Fibroblast of lung (primary cell): ENCODE results near the gene C5orf63. TPM values are rescaled to one million over a fixed set of nuclear protein-coding genes. Genes with fewer than 3 reads are reported as not detected.

Experiments
- DNase-seq, 2 donors: peaks; one replicate each; pipeline versions ENCODE4 v3.0.0 to v3.0.0-alpha.2; 2010; ENCODE audit warnings: low read depth in 2 of 2
- H2AFZ ChIP-seq: 2 replicates; pipeline ENCODE4 v1.5.1; 2012; ENCODE audit warnings: low read length, control low read depth, inconsistent platforms
- H3K27ac ChIP-seq: 2 replicates; pipeline ENCODE4 v1.5.1; 2011; ENCODE audit warnings: low read length, control low read depth; ENCODE audit not compliant: insufficient read depth
- H3K27me3 ChIP-seq: 2 replicates; pipeline ENCODE4 v1.5.1; 2011; ENCODE audit warnings: mild to moderate bottlenecking, low read length; ENCODE audit not compliant: control insufficient read depth, insufficient read depth
- H3K36me3 ChIP-seq: 2 replicates; pipeline ENCODE4 v1.5.1; 2011; ENCODE audit warnings: low read length; ENCODE audit not compliant: control insufficient read depth, insufficient read depth
- H3K4me1 ChIP-seq: 2 replicates; pipeline ENCODE4 v1.5.1; 2011; ENCODE audit warnings: low read length; ENCODE audit not compliant: control insufficient read depth, insufficient read depth; ENCODE audit errors: extremely low read depth
- H3K4me2 ChIP-seq: 2 replicates; pipeline ENCODE4 v1.5.1; 2011; ENCODE audit warnings: low read length, control low read depth; ENCODE audit not compliant: insufficient read depth; ENCODE audit errors: extremely low read depth
- H3K4me3 ChIP-seq, 4 experiments: fragments of 200-600 bp in 1 of 4; sonication (generic) in 1 of 4; replicated peaks in 1 of 4; 2 replicates each; pipeline ENCODE4 v1.5.1; 2011 to 2016; ENCODE audit warnings: low read length in 4 of 4, low read depth in 3 of 4, mild to moderate bottlenecking in 3 of 4, control low read depth in 2 of 4, inconsistent platforms in 1 of 4, mixed read lengths in 1 of 4; ENCODE audit not compliant: insufficient read depth in 1 of 4; ENCODE audit errors: control extremely low read depth in 1 of 4
- H3K79me2 ChIP-seq: 2 replicates; pipeline ENCODE4 v1.5.1; 2012; ENCODE audit warnings: mild to moderate bottlenecking, low read length, inconsistent platforms; ENCODE audit not compliant: control insufficient read depth, insufficient read depth
- H3K9ac ChIP-seq: 2 replicates; pipeline ENCODE4 v1.5.1; 2011; ENCODE audit warnings: mild to moderate bottlenecking, low read length, control low read depth; ENCODE audit not compliant: insufficient read depth
- H3K9me3 ChIP-seq: 2 replicates; pipeline ENCODE4 v1.5.1; 2012; ENCODE audit warnings: low read depth, low read length; ENCODE audit not compliant: control insufficient read depth, insufficient read depth
- H4K20me1 ChIP-seq: 2 replicates; pipeline ENCODE4 v1.5.1; 2011; ENCODE audit warnings: low read length; ENCODE audit not compliant: control insufficient read depth, insufficient read depth; ENCODE audit errors: extremely low read depth
- CTCF ChIP-seq, 2 donors: IDR thresholded peaks in 1 of 2; conservative IDR thresholded peaks in 1 of 2; 1 replicate in 1 of 2; 2 replicates in 1 of 2; pipeline ENCODE4 v1.5.1; 2011 to 2012; ENCODE audit warnings: low read length in 2 of 2, control low read depth in 1 of 2, inconsistent platforms in 1 of 2, low read depth in 1 of 2, mild to moderate bottlenecking in 1 of 2
- EZH2 ChIP-seq: IDR thresholded peaks from 2 replicates; pipeline ENCODE4 v1.5.1; 2012; ENCODE audit warnings: low read length, control low read depth, mild to moderate bottlenecking; ENCODE audit errors: missing control alignments
- polyA plus RNA-seq, 2 donors: library from polyadenylated mRNA; depleted of rRNA in 1 of 2; stranded (reverse) in 1 of 2; unstranded in 1 of 2; fragments of >200 nt; gene quantifications; 2 replicates each; pipeline ENCODE4 v1.2.1, GENCODE V29; 2011 to 2012; ENCODE audit warnings: missing spikeins in 1 of 2
- total RNA-seq: library from RNA; depleted of rRNA; stranded (reverse); fragments of >200 nt; gene quantifications from 2 replicates; pipeline ENCODE4 v1.2.1, GENCODE V29; 2014

C5orf63 gene
- total and polyA plus RNA-seq, 2 donors (not counting 1 experiment from before 2014, with no cell fraction given) = 2.9 to 4.0 TPM

GRCh38 chr5:127015716-127016115 lies 57.6 kb downstream of the C5orf63 start:
- H3K27ac ChIP-seq = no peak overlapping the region
- H3K79me2 ChIP-seq = peaks cover 4% of the 10 kb centered on the region

GRCh38 chr5:127014573-127014972 lies 58.7 kb downstream of the C5orf63 start:
- H3K4me2 ChIP-seq = no peak overlapping the region

More at GRCh38 chr5:127015716-127016115, 57.6 kb downstream of the C5orf63 start:
- no peaks in the 10 kb centered on the region for H3K36me3 ChIP-seq
- no peaks in the 10 kb centered on the region for H3K27me3 ChIP-seq
- no peaks in the 10 kb centered on the region for H3K9me3 ChIP-seq
- H3K4me3 ChIP-seq = no peak overlapping the region
- TF ChIP-seq CTCF (conservative IDR thresholded peaks at IDR 0.05 in 1 of 2, IDR thresholded peaks at IDR 0.05 in 1 of 2; ENCODE audit: low read depth in 1 of 2, low read length in 2 of 2) (no peak), EZH2 (no peak)
- no peak overlapping the region for H3K9ac ChIP-seq
- peaks cover 9% of the 10 kb centered on the region for H3K4me1 ChIP-seq
- DNase-seq = no peak
- H3K4me2 ChIP-seq = no peak overlapping the region
- no peak overlapping the region for H2AFZ ChIP-seq
- H4K20me1 ChIP-seq = no peaks in the 10 kb centered on the region

GRCh38 chr5:127013407-127013806 lies 59.9 kb downstream of the C5orf63 start:
- H3K9me3 ChIP-seq = no peaks in the 10 kb centered on the region
- peak overlapping the region in 3 of 4 experiments; percentile 9 to 28 (median 22) for H3K4me3 ChIP-seq
- no peak for DNase-seq
- H2AFZ ChIP-seq = no peak overlapping the region
- peaks cover 9% of the 10 kb centered on the region for H3K4me1 ChIP-seq
- TF ChIP-seq CTCF (conservative IDR thresholded peaks at IDR 0.05 in 1 of 2, IDR thresholded peaks at IDR 0.05 in 1 of 2; ENCODE audit: low read depth in 1 of 2, low read length in 2 of 2) (no peak), EZH2 (no peak)
- no peak overlapping the region for H3K9ac ChIP-seq
- H3K79me2 ChIP-seq = peaks cover 4% of the 10 kb centered on the region
- H3K4me2 ChIP-seq = peak overlapping the region; percentile 86
- no peaks in the 10 kb centered on the region for H4K20me1 ChIP-seq
- H3K27ac ChIP-seq = peak overlapping the region; percentile 51
- no peaks in the 10 kb centered on the region for H3K36me3 ChIP-seq
- no peaks in the 10 kb centered on the region for H3K27me3 ChIP-seq

More at GRCh38 chr5:127014573-127014972, 58.7 kb downstream of the C5orf63 start:
- no peaks in the 10 kb centered on the region for H4K20me1 ChIP-seq
- no peak for DNase-seq
- H3K79me2 ChIP-seq = peaks cover 4% of the 10 kb centered on the region
- H3K27ac ChIP-seq = no peak overlapping the region
- H3K4me1 ChIP-seq = peaks cover 9% of the 10 kb centered on the region
- H3K4me3 ChIP-seq = no peak overlapping the region
- H3K9me3 ChIP-seq = no peaks in the 10 kb centered on the region
- H3K36me3 ChIP-seq = no peaks in the 10 kb centered on the region
- TF ChIP-seq EZH2 (no peak), CTCF (conservative IDR thresholded peaks at IDR 0.05 in 1 of 2, IDR thresholded peaks at IDR 0.05 in 1 of 2; ENCODE audit: low read depth in 1 of 2, low read length in 2 of 2) (no peak)
- H3K9ac ChIP-seq = no peak overlapping the region
- no peak overlapping the region for H2AFZ ChIP-seq
- no peaks in the 10 kb centered on the region for H3K27me3 ChIP-seq
